GM12875 (cell line): ENCODE data around the gene KDF1.

ENCODE experiments used
- H3K4me3 ChIP-seq: one replicate; pipeline ENCODE4 v1.5.1; 2011; ENCODE audit warnings: low read depth, low read length, control low read depth
- CTCF ChIP-seq: IDR thresholded peaks from 2 replicates; pipeline ENCODE4 v1.5.1; 2011; ENCODE audit warnings: low read depth, mild to moderate bottlenecking, control low read depth, inconsistent platforms, low read length, moderate library complexity, borderline replicate concordance; ENCODE audit not compliant: insufficient read depth

KDF1 gene

GRCh38 chr1:26976621-26977510, 16.6 kb upstream of the KDF1 start:
- TF ChIP-seq CTCF, result no peak
- no peak overlapping the region for H3K4me3 ChIP-seq

- no peak for TF ChIP-seq CTCF
- H3K4me3 ChIP-seq, result no peak overlapping the region
Measured at GRCh38 chr1:26972821-26973220, 12.6 kb upstream of the KDF1 start.

GRCh38 chr1:26972390-26972789, 12.1 kb upstream of the KDF1 start:
- no peak for TF ChIP-seq CTCF
- no peak overlapping the region for H3K4me3 ChIP-seq

GRCh38 chr1:26971590-26971989, 11.3 kb upstream of the KDF1 start:
- H3K4me3 ChIP-seq, result no peak overlapping the region
- no peak for TF ChIP-seq CTCF

GRCh38 chr1:26970810-26971209, 10.5 kb upstream of the KDF1 start:
- no peak for TF ChIP-seq CTCF
- H3K4me3 ChIP-seq, result no peak overlapping the region

- TF ChIP-seq CTCF, result no peak
- H3K4me3 ChIP-seq, result no peak overlapping the region
Measured at GRCh38 chr1:26965628-26966027, 5.4 kb upstream of the KDF1 start.

- no peak for TF ChIP-seq CTCF
- no peak overlapping the region for H3K4me3 ChIP-seq
Measured at GRCh38 chr1:26965213-26965612, 4.9 kb upstream of the KDF1 start.
